Adrenal gland (tissue), 12 donors: ENCODE measurements around the gene NLK. TPM values are rescaled to one million over a fixed set of nuclear protein-coding genes. Genes with fewer than 3 reads are reported as not detected.
A peak's percentile ranks its signal among the peaks of the same experiment; 100 is the strongest.

Experiments used
- DNase-seq, 7 donors: peaks; one replicate each; pipeline ENCODE4 v3.0.0-alpha.2; 2019 to 2020
- H3K27ac ChIP-seq, 5 donors: fragments of 200-600 bp; sonication (generic) in 4 of 5; 1 replicate in 3 of 5; 2 replicates in 2 of 5; pipeline versions ENCODE4 v1.5.1 to v1.8.0; 2016 to 2020; ENCODE audit warnings: mild to moderate bottlenecking in 1 of 5
- H3K27me3 ChIP-seq: fragments of 200-600 bp; 2 replicates; pipeline ENCODE4 v1.8.0; 2021
- H3K36me3 ChIP-seq, 2 donors: fragments of 200-600 bp; replicated peaks in 1 of 2; 1 replicate in 1 of 2; 2 replicates in 1 of 2; pipeline versions ENCODE4 v1.5.1 to v1.8.0; 2018 to 2022
- H3K4me1 ChIP-seq, 2 donors: fragments of 200-600 bp; replicated peaks in 1 of 2; 1 replicate in 1 of 2; 2 replicates in 1 of 2; pipeline versions ENCODE4 v1.5.1 to v1.8.0; 2018 to 2021
- H3K4me3 ChIP-seq, 4 donors: fragments of 200-600 bp; sonication (generic) in 3 of 4; one replicate each; pipeline ENCODE4 v1.5.1; 2016 to 2018
- H3K9me3 ChIP-seq, 3 donors: fragments of 200-600 bp; sonication (generic) in 1 of 3; replicated peaks in 1 of 3; 1 replicate in 2 of 3; 2 replicates in 1 of 3; pipeline versions ENCODE4 v1.5.1 to v1.8.0; 2016 to 2021
- CTCF ChIP-seq, 6 experiments: fragments of 450-650 bp in 4 of 6; fragments of 200-600 bp in 2 of 6; sonication (generic) in 1 of 6; IDR thresholded peaks; 1 replicate in 5 of 6; 2 replicates in 1 of 6; pipeline versions ENCODE4 v1.5.1 to v1.8.0; 2016 to 2021; ENCODE audit warnings: antibody characterized with exemption in 6 of 6, mild to moderate bottlenecking in 2 of 6, moderate library complexity in 1 of 6
- POLR2A ChIP-seq, 2 donors: fragments of 450-650 bp; IDR thresholded peaks; one replicate each; pipeline ENCODE4 v1.6.1; 2017; ENCODE audit warnings: antibody characterized with exemption in 2 of 2, mild to moderate bottlenecking in 2 of 2, moderate library complexity in 1 of 2
- WGBS, 4 donors: extraction: QIAGEN DNeasy Blood & Tissue Kit in 2 of 4; methylation state at CpG; one replicate each; pipeline versions ENCODE4 v1.1.5 to v1.1.7; 2013 to 2017; 5-methylcytosine and 5-hydroxymethylcytosine counted together
- intact Hi-C, 2 donors: fragments of 100-400 bp; cut with DNase I; formaldehyde crosslinking; loops; one replicate each; pipeline versions ENCODE4 v1.14.1 to v1.15.0; 2022 to 2023
- polyA plus RNA-seq, 3 donors: library from polyadenylated mRNA; stranded (reverse); fragments of 200-250 nt in 2 of 3; fragments of 350-450 nt in 1 of 3; fragmentation: Illumina TruSeq in 1 of 3; extraction: RNeasy Lipid Tissue Mini Kit (QIAGEN cat#74804) in 1 of 3; gene quantifications; one replicate each; pipeline ENCODE4 v1.2.3, GENCODE V29; 2013 to 2014
- total RNA-seq, 9 donors: library from RNA; depleted of rRNA in 4 of 9; stranded (reverse); fragments of >200 nt in 4 of 9; fragments of 120-200 nt in 1 of 9; fragmentation: NEBNext Ultra II Directional in 1 of 9; extraction: Animal tissue kit (Norgen Biotek cat#: 25700) in 1 of 9; gene quantifications; one replicate each; pipeline versions ENCODE4 v1.1.0 to v1.2.4, GENCODE V29; 2013 to 2023
- donor health status: healthy with polysubstance abuse.
- donor health status: Bipolar disorder and iron deficiency.
- donor health status: DM: yes; HTN: yes; CAD: no.
- donor health status: DM: no; HTN: no; CAD: no.
- donor health status: DM: no; HTN: no; CAD: no.
- donor health status: DM: yes; HTN: yes; CAD: no.

NLK gene
- total and polyA plus RNA-seq, 12 donors = 34.7 to 86.1 (median 56.4) TPM

- H3K36me3 ChIP-seq = no peaks in the 10 kb centered on the region
- H3K27ac ChIP-seq = no peak overlapping the region
- 65 to 71% (median 69%) methylated on average over 3 of the region's 3 CpGs for WGBS, 4 donors
- no peaks in the 10 kb centered on the region for H3K9me3 ChIP-seq
- H3K4me3 ChIP-seq = no peak overlapping the region
- intact Hi-C loops = no loop called here
- DNase-seq = no peak
- H3K4me1 ChIP-seq = peaks cover 3 to 24% of the 10 kb centered on the region in 2 donors
- no peak for TF ChIP-seq CTCF (IDR thresholded peaks at IDR 0.05)
- TF ChIP-seq POLR2A (IDR thresholded peaks at IDR 0.05) = no peak
- H3K27me3 ChIP-seq = no peaks in the 10 kb centered on the region
These were observed 3.2 kb upstream of the NLK start for GRCh38 chr17:28039251-28039650.

DNA sequence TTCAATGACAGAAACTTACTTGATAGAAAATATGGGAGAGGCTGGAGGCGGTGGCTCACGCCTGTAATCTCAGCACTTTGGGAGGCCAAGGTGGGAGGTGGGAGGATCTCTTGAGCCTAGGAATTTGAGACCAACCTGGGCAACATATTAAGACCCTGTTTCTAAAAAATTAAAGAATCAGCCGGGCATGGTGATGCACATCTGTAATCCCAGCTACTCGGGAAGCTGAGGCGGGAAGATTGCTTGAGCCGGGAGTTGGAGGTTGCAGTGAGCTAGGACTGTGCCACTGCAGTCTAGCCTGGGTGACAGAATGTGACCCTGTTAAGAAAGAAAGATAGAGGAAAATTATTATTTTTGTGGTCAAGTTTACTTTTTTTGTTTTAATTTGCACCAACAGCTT, 2.1 kb upstream of the NLK start:
- intact Hi-C loops = loop anchor here (10.0 kb wide), 2 partner anchors 64 to 146 kb away; partner anchors contain the start of gene LYRM9 (in 1 of the 2)
- DNase-seq = no peak
- Histone ChIP-seq H3K4me1 (peaks cover 12 to 31% of the 10 kb centered on the region in 2 donors), H3K4me3 (peak overlapping the region in 1 of 4 donors; percentile 41), H3K36me3 (no peaks in the 10 kb centered on the region), H3K27me3 (no peaks in the 10 kb centered on the region), H3K27ac (peak overlapping the region in 3 of 5 donors; percentile 2 to 27 (median 19)), H3K9me3 (no peaks in the 10 kb centered on the region)
- WGBS, 4 donors = 84 to 91% (median 89%) methylated on average over 6 of the region's 6 CpGs
- no peak for TF ChIP-seq POLR2A (IDR thresholded peaks at IDR 0.05)
- TF ChIP-seq CTCF (IDR thresholded peaks at IDR 0.05) = no peak

DNA sequence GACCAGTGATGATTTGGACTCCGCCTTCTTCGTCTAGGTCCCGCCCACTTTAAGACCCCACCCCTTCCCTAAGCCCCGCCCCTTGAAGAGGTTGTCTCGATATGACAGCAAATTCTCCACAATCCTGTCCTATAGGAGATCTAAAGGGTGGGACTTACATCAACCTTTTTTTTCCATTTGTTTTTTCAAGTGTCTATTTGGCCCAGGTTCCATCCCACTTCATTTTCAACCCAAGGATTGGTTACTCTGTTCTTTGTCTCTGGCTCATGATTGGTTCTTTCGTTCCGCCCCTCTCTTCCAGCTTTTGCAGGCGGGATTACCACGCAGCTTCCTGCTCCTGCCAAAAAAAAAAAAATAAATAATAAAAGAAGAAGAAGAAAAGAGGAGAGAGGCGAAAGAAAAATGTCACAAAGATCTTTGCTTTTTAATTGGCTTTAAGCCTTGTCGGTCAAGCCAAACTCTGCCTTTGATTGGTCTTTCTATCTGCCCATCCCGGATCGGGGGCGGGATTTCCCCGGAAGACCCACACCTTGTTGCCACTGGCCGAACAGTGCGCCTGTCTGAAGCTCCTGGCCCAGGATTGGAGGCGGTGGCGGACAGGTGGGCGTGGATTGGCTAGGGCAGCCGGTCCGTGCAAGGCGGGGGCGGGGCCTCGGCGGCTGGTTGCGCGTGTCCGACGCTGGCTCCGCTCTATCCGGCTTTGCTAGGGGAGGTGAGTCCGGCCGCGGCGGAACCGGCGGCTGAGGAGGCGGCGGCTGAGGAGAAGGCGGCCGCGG, 1.2 kb upstream of the NLK start:
- DNase-seq = peak; percentile 99 to 100 (median 100)
- no peaks in the 10 kb centered on the region for H3K27me3 ChIP-seq
- no peaks in the 10 kb centered on the region for H3K9me3 ChIP-seq
- no peaks in the 10 kb centered on the region for H3K36me3 ChIP-seq
- TF ChIP-seq POLR2A (IDR thresholded peaks at IDR 0.05) (peak in 1 of 2 donors; percentile 94), CTCF (IDR thresholded peaks at IDR 0.05) (no peak)
- peaks cover 12 to 40% of the 10 kb centered on the region in 2 donors for H3K4me1 ChIP-seq
- peak overlapping the region in 2 of 4 donors; percentile 88 to 97 for H3K4me3 ChIP-seq
- intact Hi-C loops = loop anchor here (10.0 kb wide), 2 partner anchors 64 to 146 kb away; partner anchors contain the start of gene LYRM9 (in 1 of the 2)
- 0 to 1% (median 1%) methylated on average over 17 to 43 of the region's 43 CpGs for WGBS, 4 donors
- H3K27ac ChIP-seq = peak overlapping the region; percentile 1 to 95 (median 88)

DNA sequence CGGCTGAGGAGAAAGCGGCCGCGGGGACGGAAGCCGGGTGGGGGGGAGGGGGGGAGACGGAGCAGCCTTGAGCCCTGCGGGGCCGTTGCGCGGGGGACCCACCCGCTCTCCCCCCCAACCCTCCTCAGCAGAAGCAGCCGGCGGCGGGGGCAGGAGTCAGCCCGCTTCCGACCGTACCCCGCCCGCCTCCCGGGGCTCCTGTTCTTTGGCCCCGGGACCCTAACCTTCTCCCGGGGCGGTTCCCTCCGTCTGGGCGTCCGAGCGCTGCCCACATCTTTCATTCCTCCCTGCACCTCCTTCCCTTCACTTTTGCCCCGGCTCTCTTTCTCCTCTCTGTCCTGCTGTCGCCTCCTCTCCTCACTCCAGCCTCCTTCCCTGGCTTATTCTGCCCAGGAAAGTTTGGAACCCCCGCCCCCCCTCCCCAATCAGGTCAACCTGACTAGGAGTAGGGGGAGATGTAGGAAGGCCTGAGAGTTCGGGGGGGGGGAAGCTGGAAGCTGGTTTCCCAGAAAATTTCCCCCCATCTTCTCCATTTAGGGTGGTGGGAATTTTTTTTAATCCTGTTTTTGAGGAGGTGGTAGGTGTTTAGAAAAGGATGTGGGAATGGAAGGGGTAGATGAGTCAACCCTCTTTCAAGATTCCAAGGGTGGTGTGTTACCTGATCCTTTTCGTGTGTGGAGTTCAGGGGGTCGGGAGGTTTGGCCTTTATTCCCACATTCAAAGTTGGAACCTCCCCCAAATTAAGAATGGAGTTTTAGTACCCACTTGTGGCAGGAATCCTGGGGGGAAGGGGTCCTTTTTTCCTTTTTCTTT, 427 bp upstream of the NLK start:
- Histone ChIP-seq H3K27ac (peak overlapping the region in 4 of 5 donors; percentile 78 to 95 (median 89)), H3K4me3 (peak overlapping the region; percentile 65 to 97 (median 78)), H3K36me3 (no peaks in the 10 kb centered on the region), H3K27me3 (no peaks in the 10 kb centered on the region), H3K4me1 (peaks cover 12 to 48% of the 10 kb centered on the region in 2 donors), H3K9me3 (no peaks in the 10 kb centered on the region)
- intact Hi-C loops = loop anchor here (10.0 kb wide), 2 partner anchors 63 to 147 kb away; partner anchors contain the start of gene LYRM9 (in 1 of the 2)
- TF ChIP-seq CTCF (IDR thresholded peaks at IDR 0.05) (no peak), POLR2A (IDR thresholded peaks at IDR 0.05) (no peak)
- WGBS, 4 donors = 1 to 4% (median 2%) methylated on average over 19 to 33 of the region's 34 CpGs
- DNase-seq = peak in 1 of 7 donors; percentile 47
